NCI-H2227 (cell line): ENCODE results near the gene PASK.
"Not testable (repeated sequence)": the region's sequence is repeated elsewhere in the genome, so short reads cannot be mapped to it uniquely, and the experiment has no call there.

Source experiments
- DNase-seq: peaks from one replicate; lab custom pipeline; 2025; ENCODE audit not compliant: unreplicated experiment; lab: John Stamatoyannopoulos, UW

The PASK gene

GRCh38 chr2:241107031-241107783 lies 42.1 kb downstream of the PASK start:
- no peak for DNase-seq

DNA sequence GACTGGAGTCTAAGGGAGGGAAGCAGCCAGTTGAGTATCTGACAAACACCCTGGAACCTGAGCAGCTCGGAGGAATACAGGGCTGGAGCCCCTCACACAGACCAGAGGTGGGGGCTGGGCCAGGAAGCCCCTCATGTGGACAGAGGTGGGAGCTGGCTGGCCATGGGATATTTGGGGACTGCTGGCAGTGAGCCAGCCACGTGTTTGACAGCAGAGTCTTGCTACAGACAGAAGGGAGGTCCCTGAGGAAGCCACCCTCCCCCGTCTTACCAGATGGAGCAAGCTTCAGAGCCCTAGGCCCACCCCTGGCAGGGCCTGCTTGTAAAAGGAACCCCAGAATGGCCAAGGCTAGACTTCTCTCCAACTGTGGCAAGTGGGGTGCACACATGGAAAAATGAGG lies 43.6 kb downstream of the PASK start:
- DNase-seq: no peak

GRCh38 chr2:241104611-241105010 lies 44.7 kb downstream of the PASK start:
- not testable (repeated sequence) for DNase-seq

DNA sequence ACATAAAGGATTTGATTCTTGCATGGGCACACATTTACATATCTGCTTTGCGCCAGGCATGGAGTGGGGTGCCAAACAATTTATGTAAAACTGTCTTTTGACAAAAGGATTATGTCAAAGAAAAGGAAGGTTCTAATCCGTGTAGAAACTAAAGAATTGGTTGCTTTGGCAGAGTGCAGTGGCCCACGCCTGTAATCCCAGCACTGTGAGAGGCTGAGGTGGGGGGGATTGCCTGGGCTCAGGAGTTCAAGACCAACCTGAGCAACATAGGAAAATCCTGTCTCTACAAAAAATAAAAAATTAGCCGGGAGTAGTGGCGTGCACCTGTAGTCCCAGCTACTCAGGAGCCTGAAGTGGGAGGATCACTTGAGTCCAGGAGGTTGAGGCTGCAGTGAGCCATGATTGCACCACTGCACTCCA lies 46.1 kb downstream of the PASK start:
- DNase-seq: no peak

GRCh38 chr2:241102239-241102803 lies 47.0 kb downstream of the PASK start, which contains the start of gene MTERF4:
Gene MTERF4, minus strand, starts transcription at chr2:241102287. Its CDS starts 14 bp downstream, at chr2:241102273.
- peak; percentile 95 for DNase-seq

DNA sequence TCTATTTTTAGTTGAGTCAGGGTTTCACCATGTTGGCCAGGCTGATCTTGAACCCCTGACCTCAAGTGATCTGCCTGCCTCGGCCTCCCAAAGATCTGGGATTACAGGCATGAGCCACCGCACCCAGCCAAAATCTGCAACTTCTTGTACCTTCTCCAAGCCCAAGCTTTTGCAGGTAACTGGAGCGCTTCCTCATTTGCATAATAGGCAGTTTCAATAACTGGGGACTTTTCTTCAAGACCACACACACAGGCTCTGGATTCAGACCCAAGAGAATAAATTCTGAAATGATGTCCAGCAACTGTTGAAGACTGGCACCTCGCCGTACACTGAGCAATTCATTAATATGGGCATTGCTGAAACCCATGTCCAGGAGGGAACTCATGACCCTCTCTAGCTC lies 50.0 kb downstream of the PASK start:
- no peak for DNase-seq

- DNase-seq: no peak
These were observed 52.3 kb downstream of the PASK start for GRCh38 chr2:241096979-241097378.

GRCh38 chr2:241095594-241096290 lies 53.5 kb downstream of the PASK start:
- no peak for DNase-seq

GRCh38 chr2:241094924-241095420 lies 54.3 kb downstream of the PASK start:
- DNase-seq: no peak

- DNase-seq: no peak
These were observed 55.1 kb downstream of the PASK start for GRCh38 chr2:241094172-241094571.

- not testable (repeated sequence) for DNase-seq
These were observed 56.0 kb downstream of the PASK start for GRCh38 chr2:241093133-241093781.

GRCh38 chr2:241092677-241093076 lies 56.6 kb downstream of the PASK start:
- DNase-seq: no peak

DNA sequence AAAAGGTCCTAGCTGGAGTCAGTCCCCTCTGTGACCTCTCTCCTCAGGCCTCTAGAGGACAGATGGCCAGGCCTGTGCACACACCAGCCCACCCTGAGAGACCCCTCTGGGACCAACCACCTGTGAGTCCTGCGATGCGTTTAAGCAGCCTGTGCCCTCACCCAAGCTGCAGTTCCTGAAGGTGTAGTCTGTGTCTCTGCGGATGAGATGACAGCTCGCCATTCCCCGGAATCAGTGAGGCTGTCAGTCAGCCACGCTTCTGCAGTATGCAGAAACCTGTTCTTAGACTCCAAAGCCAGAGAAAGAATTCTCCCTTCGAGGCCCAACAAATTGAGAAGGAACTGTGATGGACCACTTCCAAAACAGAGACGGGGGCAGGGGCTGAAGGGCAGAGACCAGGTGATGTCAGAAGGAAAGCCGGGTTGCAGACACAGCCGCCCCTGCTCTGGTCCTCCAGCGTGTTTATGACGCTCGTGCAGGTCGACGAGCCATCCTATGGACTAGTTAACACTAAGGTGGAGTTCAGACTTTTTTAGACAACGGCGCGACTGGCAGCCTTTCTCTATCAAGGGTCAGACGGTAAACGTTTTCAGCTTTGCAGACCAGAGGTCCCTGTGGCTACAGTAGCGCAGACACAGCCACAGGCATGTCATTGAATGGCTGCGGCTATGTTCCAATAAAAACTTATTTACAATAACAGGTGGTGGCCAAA lies 57.4 kb downstream of the PASK start:
- DNase-seq: no peak

GRCh38 chr2:241091201-241091600 lies 58.1 kb downstream of the PASK start:
- DNase-seq: no peak

DNA sequence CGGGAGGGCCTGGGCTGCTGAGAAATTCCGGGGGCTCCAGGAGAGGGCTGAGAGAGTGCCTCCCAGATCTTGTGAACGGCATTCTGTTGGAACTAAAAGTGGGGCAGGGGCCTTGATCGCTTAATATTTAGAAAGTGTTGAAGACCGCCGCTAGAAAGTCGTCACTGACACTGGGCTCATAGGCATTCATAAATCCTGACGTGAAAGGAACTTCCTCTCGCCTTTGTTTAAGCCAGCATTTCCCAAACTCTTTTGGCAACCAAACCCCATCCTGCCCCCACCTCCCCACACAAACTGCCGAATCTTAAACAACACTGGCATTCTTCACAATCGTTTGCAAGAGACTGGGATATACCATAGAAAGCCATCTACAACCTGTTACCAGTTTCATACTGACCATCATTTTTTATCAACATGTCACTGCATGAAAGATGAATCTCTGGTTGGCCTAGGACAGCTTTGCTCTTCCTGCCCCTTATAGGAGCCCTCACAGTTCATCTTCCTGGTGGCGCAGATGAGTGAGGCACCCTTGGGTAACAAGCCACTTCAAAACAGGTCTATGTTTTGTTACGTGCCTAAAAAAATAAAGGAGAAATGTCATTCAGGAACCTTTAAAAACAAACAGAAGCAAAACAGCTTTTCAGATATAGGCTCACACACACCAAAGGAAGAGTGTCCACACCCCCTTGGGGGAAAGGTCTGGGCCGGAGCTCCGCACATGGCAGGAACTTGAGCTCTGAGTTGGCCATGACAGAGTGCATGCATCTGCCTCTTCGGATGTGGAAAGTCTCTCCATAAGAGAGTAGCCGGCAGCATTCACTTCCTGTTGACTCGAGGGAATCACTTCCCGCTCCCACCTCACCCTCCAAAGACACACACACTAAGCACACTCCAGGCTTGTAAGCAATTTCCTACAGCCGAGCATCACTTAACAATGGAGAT lies 60.2 kb downstream of the PASK start:
- no peak for DNase-seq

DNA sequence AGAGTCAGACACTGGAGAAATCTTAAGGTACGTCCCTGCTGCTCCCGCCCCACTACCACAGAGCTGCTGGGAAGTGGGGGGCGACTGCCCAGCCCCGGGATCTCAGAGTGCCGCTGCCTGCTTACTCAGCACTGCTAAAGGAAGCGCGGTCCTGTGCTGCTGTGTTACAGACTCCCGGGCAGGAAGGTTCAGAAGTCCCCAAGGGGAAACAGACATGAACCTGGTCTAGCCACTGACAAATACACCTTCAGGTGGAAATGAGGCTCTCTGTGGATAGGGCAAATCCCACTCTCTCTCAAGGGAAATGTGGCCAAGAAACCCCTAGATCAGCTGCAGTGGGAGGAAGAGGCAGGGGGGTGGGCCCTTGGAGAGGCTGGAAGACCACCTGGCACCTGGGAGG lies 60.9 kb downstream of the PASK start:
- no peak for DNase-seq

DNA sequence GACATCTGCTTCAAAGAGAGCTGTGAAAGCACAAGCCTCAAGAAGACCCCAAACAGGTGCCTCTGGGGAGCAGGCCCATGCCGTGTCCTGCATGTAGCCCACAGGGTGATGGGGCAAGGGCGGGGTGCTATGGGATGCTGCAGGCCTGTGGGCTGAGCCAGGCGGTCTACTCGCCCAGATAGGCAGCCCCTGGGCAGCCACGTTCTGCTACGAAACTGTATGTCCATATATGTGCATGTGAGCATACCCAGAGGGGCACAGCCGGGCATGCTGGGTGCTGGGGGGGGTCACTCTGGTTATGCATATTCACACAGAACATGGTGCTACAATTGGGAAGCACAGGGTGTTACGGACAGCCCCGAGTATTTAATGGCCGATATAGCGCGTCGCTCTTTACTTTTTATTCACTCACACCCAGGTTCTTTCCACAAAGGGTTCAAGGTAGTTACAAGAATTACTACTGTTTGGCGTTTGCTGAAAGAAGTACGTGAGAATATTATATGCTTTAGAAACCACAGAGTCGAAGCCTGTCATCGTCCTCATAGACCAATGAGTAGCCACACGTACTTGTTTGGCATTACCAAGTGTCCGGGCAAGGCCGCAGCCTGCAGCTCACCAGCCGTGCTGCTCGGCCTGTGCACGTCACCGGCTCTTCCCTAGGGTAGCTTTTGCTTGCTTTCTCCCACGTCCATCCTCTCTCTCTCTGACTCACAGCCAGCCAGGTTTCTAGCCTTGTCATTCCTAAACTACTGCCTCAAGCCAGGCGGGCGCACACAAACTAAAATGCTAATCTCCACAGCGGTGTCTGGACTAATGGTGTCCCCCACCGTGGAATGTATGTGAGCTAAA lies 61.6 kb downstream of the PASK start:
- no peak for DNase-seq

GRCh38 chr2:241084856-241085444 lies 64.3 kb downstream of the PASK start:
- DNase-seq: no peak

- DNase-seq: no peak
These were observed 66.2 kb downstream of the PASK start for GRCh38 chr2:241083091-241083415.
